Psoas muscle (tissue), 8 donors: ENCODE measurements around the gene PGBD5. TPM values are rescaled to one million over a fixed set of nuclear protein-coding genes. Genes with fewer than 3 reads are reported as not detected.

Experiments
- ATAC-seq, 4 donors: fragments of 200-7000 bp; cut with Tn5 transposase; one replicate each; pipeline ENCODE4 v1.9.1; 2020; ENCODE audit warnings: moderate library complexity in 3 of 4, mild to moderate bottlenecking in 2 of 4
- DNase-seq, 2 donors: peaks; one replicate each; pipeline ENCODE4 v3.0.0-alpha.2; 2020
- H3K27ac ChIP-seq: fragments of 200-600 bp; one replicate; pipeline ENCODE4 v1.8.0; 2022
- H3K27me3 ChIP-seq, 3 donors: fragments of 200-600 bp in 1 of 3; one replicate each; pipeline versions ENCODE4 v1.6.1 to v1.8.0; 2013 to 2022; ENCODE audit warnings: low read length in 2 of 3, mild to moderate bottlenecking in 2 of 3, moderate library complexity in 1 of 3; ENCODE audit not compliant: insufficient read depth in 3 of 3
- H3K36me3 ChIP-seq, 2 donors: fragments of 200-600 bp in 1 of 2; one replicate each; pipeline versions ENCODE4 v1.6.1 to v1.8.0; 2013 to 2022; ENCODE audit warnings: low read depth in 1 of 2, mild to moderate bottlenecking in 1 of 2, moderate library complexity in 1 of 2; ENCODE audit not compliant: insufficient read depth in 1 of 2
- H3K4me1 ChIP-seq: fragments of 200-600 bp; one replicate; pipeline ENCODE4 v1.8.0; 2022
- H3K4me3 ChIP-seq: fragments of 200-600 bp; one replicate; pipeline ENCODE4 v1.8.0; 2022; ENCODE audit warnings: mild to moderate bottlenecking
- H3K9me3 ChIP-seq: fragments of 200-600 bp; one replicate; pipeline ENCODE4 v1.8.0; 2022
- CTCF ChIP-seq: fragments of 200-600 bp; IDR thresholded peaks from one replicate; pipeline ENCODE4 v1.8.0; 2022; ENCODE audit warnings: antibody characterized with exemption
- WGBS, 3 donors: extraction: QIAGEN DNeasy Blood & Tissue Kit; methylation state at CpG; one replicate each; pipeline versions ENCODE4 v1.1.6 to v1.1.7; 2013; 5-methylcytosine and 5-hydroxymethylcytosine counted together
- intact Hi-C, 2 donors: fragments of 100-400 bp; cut with DNase I; formaldehyde crosslinking; loops; one replicate each; pipeline versions ENCODE4 v1.11.0 to v1.14.2; 2022
- polyA plus RNA-seq, 3 donors: library from polyadenylated mRNA; stranded (reverse); fragments of 200-250 nt; gene quantifications; one replicate each; pipeline ENCODE4 v1.2.3, GENCODE V29; 2013
- total RNA-seq, 4 donors: library from RNA; stranded (reverse); fragmentation: NEBNext Ultra II Directional in 2 of 4; extraction: Animal tissue kit (Norgen Biotek cat#: 25700) in 2 of 4; gene quantifications; one replicate each; pipeline versions ENCODE4 v1.2.1 to v1.2.4, GENCODE V29; 2021 to 2023
- donor health status: healthy with polysubstance abuse.
- donor health status: DM: no; HTN: no; CAD: no; lungs with moderate emphysema.
- donor health status: Bipolar disorder and iron deficiency.
- donor health status: healthy.
- donor health status: DM: yes; HTN: yes; CAD: no.
- donor health status: DM: no; HTN: no; CAD: no.
- donor health status: DM: no; HTN: no; CAD: no.
- donor health status: DM: yes; HTN: yes; CAD: no.

Gene PGBD5
- total and polyA plus RNA-seq, 7 donors: 2.1 to 9.8 (median 4.5) TPM

- WGBS, 3 donors: 92 to 97% (median 96%) methylated on average over 5 of the region's 5 CpGs
- no peak for ATAC-seq
- Histone ChIP-seq H3K4me1 (no peaks in the 10 kb centered on the region), H3K36me3 (no peaks in the 10 kb centered on the region), H3K27ac (no peak overlapping the region), H3K9me3 (peaks cover 6% of the 10 kb centered on the region), H3K4me3 (no peak overlapping the region), H3K27me3 (no peaks in the 10 kb centered on the region)
- intact Hi-C loops: no loop called here
- no peak for TF ChIP-seq CTCF
- no peak for DNase-seq
These were observed 42.7 kb downstream of the PGBD5 start for GRCh38 chr1:230383425-230383824.

- H3K27ac ChIP-seq: no peak overlapping the region
- intact Hi-C loops: no loop called here
- H3K4me1 ChIP-seq: peaks cover 4% of the 10 kb centered on the region
- no peak overlapping the region for H3K4me3 ChIP-seq
- no peak for ATAC-seq
- H3K36me3 ChIP-seq: no peaks in the 10 kb centered on the region
- peaks cover 6% of the 10 kb centered on the region for H3K9me3 ChIP-seq
- 54 to 71% (median 62%) methylated on average over 7 of the region's 7 CpGs for WGBS, 3 donors
- no peak for DNase-seq
- TF ChIP-seq CTCF: no peak
- H3K27me3 ChIP-seq: no peaks in the 10 kb centered on the region
These were observed 44.1 kb downstream of the PGBD5 start for GRCh38 chr1:230382001-230382491.

- H3K36me3 ChIP-seq: no peaks in the 10 kb centered on the region
- 44 to 55% (median 46%) methylated on average over 6 of the region's 6 CpGs for WGBS, 3 donors
- H3K4me3 ChIP-seq: no peak overlapping the region
- no peak for TF ChIP-seq CTCF
- intact Hi-C loops: no loop called here
- no peak overlapping the region for H3K27ac ChIP-seq
- peaks cover 4% of the 10 kb centered on the region for H3K4me1 ChIP-seq
- no peaks in the 10 kb centered on the region for H3K27me3 ChIP-seq
- H3K9me3 ChIP-seq: peaks cover 6% of the 10 kb centered on the region
- DNase-seq (no peak), ATAC-seq (no peak)
These were observed 44.5 kb downstream of the PGBD5 start for GRCh38 chr1:230381585-230381984.

GRCh38 chr1:230381049-230381467 is 45.1 kb downstream of the PGBD5 start:
- Histone ChIP-seq H3K27me3 (no peaks in the 10 kb centered on the region), H3K27ac (no peak overlapping the region), H3K9me3 (peaks cover 6% of the 10 kb centered on the region), H3K4me3 (no peak overlapping the region), H3K4me1 (peaks cover 4% of the 10 kb centered on the region), H3K36me3 (no peaks in the 10 kb centered on the region)
- ATAC-seq (no peak), DNase-seq (no peak)
- intact Hi-C loops: no loop called here
- TF ChIP-seq CTCF: no peak
- WGBS, 3 donors: 64 to 74% (median 72%) methylated on average over 5 of the region's 5 CpGs

- ATAC-seq (no peak), DNase-seq (no peak)
- no peak overlapping the region for H3K4me3 ChIP-seq
- H3K9me3 ChIP-seq: peaks cover 6% of the 10 kb centered on the region
- H3K27ac ChIP-seq: no peak overlapping the region
- no peak for TF ChIP-seq CTCF
- WGBS, 3 donors: 85 to 100% (median 85%) methylated on average over 1 of the region's 1 CpG
- H3K4me1 ChIP-seq: peaks cover 4% of the 10 kb centered on the region
- no peaks in the 10 kb centered on the region for H3K27me3 ChIP-seq
- intact Hi-C loops: no loop called here
- H3K36me3 ChIP-seq: no peaks in the 10 kb centered on the region
These were observed 46.2 kb downstream of the PGBD5 start for GRCh38 chr1:230379928-230380327.
